Central memory CD4-positive, alpha-beta T cell (primary cell): Measurements from ENCODE around the gene SLC22A16.

ENCODE experiments used
- DNase-seq: peaks from one replicate; pipeline ENCODE4 v3.0.0; 2022

SLC22A16 gene

GRCh38 chr6:110399219-110400071 lies 77.0 kb downstream of the SLC22A16 start:
- DNase-seq: no peak

- no peak for DNase-seq
These were observed 77.6 kb downstream of the SLC22A16 start for GRCh38 chr6:110398778-110399177.

- DNase-seq: no peak
These were observed 81.2 kb downstream of the SLC22A16 start for GRCh38 chr6:110395221-110395620.

- DNase-seq: no peak
These were observed 82.0 kb downstream of the SLC22A16 start for GRCh38 chr6:110394409-110394808.

- DNase-seq: no peak
These were observed 83.7 kb downstream of the SLC22A16 start for GRCh38 chr6:110392727-110393126.

- DNase-seq: no peak
These were observed 86.0 kb downstream of the SLC22A16 start for GRCh38 chr6:110390404-110390803.

GRCh38 chr6:110389689-110390382 lies 86.6 kb downstream of the SLC22A16 start:
- DNase-seq: no peak

GRCh38 chr6:110387986-110388385 lies 88.4 kb downstream of the SLC22A16 start:
- no peak for DNase-seq

GRCh38 chr6:110385458-110385863 lies 91.0 kb downstream of the SLC22A16 start:
- DNase-seq: no peak

- DNase-seq: no peak
These were observed 97.9 kb downstream of the SLC22A16 start for GRCh38 chr6:110378552-110378951.
